Mesenchymal stem cell (in vitro differentiated cells and primary cell): Measurements from ENCODE around the gene MAPK8IP2.

ENCODE experiments used
- DNase-seq: peaks from one replicate; pipeline ENCODE4 v3.0.0-alpha.2; 2013
- H2AFZ ChIP-seq: one replicate; pipeline ENCODE4 v1.6.1; 2013; ENCODE audit warnings: low read depth, mild to moderate bottlenecking, control low read depth, inconsistent platforms, low read length, moderate library complexity
- H2AK5ac ChIP-seq: 2 replicates; pipeline ENCODE4 v1.6.1; 2013; ENCODE audit warnings: low read length, moderate library complexity, mild to moderate bottlenecking, inconsistent platforms; ENCODE audit not compliant: severe bottlenecking
- H2BK120ac ChIP-seq: one replicate; pipeline ENCODE4 v1.6.1; 2013; ENCODE audit warnings: low read depth, mild to moderate bottlenecking, inconsistent platforms, low read length, moderate library complexity
- H2BK12ac ChIP-seq, 2 experiments: one replicate each; pipeline ENCODE4 v1.6.1; 2013; ENCODE audit warnings: inconsistent platforms in 2 of 2, low read length in 2 of 2, mild to moderate bottlenecking in 2 of 2, moderate library complexity in 2 of 2, control low read depth in 1 of 2
- H2BK15ac ChIP-seq: one replicate; pipeline ENCODE4 v1.6.1; 2013; ENCODE audit warnings: mild to moderate bottlenecking, low read depth, inconsistent platforms; ENCODE audit not compliant: poor library complexity, severe bottlenecking
- H2BK5ac ChIP-seq: 2 replicates; pipeline ENCODE4 v1.6.1; 2013; ENCODE audit warnings: low read depth, mild to moderate bottlenecking, low read length, control low read depth, inconsistent platforms; ENCODE audit not compliant: poor library complexity, severe bottlenecking
- H3K14ac ChIP-seq, 2 experiments: one replicate each; pipeline ENCODE4 v1.6.1; 2013; ENCODE audit warnings: inconsistent platforms in 2 of 2, low read length in 2 of 2, control low read depth in 1 of 2, mild to moderate bottlenecking in 1 of 2, moderate library complexity in 1 of 2
- H3K18ac ChIP-seq, 2 experiments: one replicate each; pipeline ENCODE4 v1.6.1; 2013; ENCODE audit warnings: inconsistent platforms in 2 of 2, low read length in 2 of 2, control low read depth in 1 of 2, low read depth in 1 of 2, mild to moderate bottlenecking in 1 of 2
- H3K23ac ChIP-seq, 2 experiments: one replicate each; pipeline ENCODE4 v1.6.1; 2013; ENCODE audit warnings: inconsistent platforms in 2 of 2, low read length in 2 of 2, mild to moderate bottlenecking in 2 of 2, moderate library complexity in 2 of 2, control low read depth in 1 of 2
- H3K27ac ChIP-seq: 2 replicates; pipeline ENCODE4 v1.5.1; 2013; ENCODE audit warnings: mild to moderate bottlenecking, moderate library complexity, low read length, control low read depth, inconsistent platforms; ENCODE audit not compliant: poor library complexity, severe bottlenecking
- H3K27me3 ChIP-seq, 2 experiments: 2 replicates each; pipeline versions ENCODE4 v1.6.1 to v1.7.0; 2013; ENCODE audit warnings: low read length in 2 of 2, mild to moderate bottlenecking in 2 of 2, moderate library complexity in 2 of 2, control low read depth in 1 of 2, inconsistent platforms in 1 of 2; ENCODE audit not compliant: control insufficient read depth in 1 of 2, insufficient read depth in 1 of 2
- H3K36me3 ChIP-seq, 2 experiments: 2 replicates each; pipeline versions ENCODE4 v1.6.1 to v1.7.0; 2013; ENCODE audit warnings: low read length in 2 of 2, control low read depth in 1 of 2, inconsistent platforms in 1 of 2, low read depth in 1 of 2, mild to moderate bottlenecking in 1 of 2; ENCODE audit not compliant: insufficient read depth in 2 of 2, control insufficient read depth in 1 of 2
- H3K4ac ChIP-seq, 2 experiments: one replicate each; pipeline ENCODE4 v1.6.1; 2013; ENCODE audit warnings: inconsistent platforms in 2 of 2, low read length in 2 of 2, mild to moderate bottlenecking in 2 of 2, moderate library complexity in 2 of 2, control low read depth in 1 of 2, low read depth in 1 of 2
- H3K4me1 ChIP-seq: 2 replicates; pipeline ENCODE4 v1.6.1; 2013; ENCODE audit warnings: low read depth, low read length, control low read depth; ENCODE audit not compliant: control insufficient read depth, insufficient read depth
- H3K4me2 ChIP-seq: 2 replicates; pipeline ENCODE4 v1.6.1; 2013; ENCODE audit warnings: low read length, mild to moderate bottlenecking, inconsistent platforms; ENCODE audit not compliant: poor library complexity, severe bottlenecking
- H3K4me3 ChIP-seq, 2 experiments: 2 replicates each; pipeline versions ENCODE4 v1.5.1 to v1.7.0; 2013; ENCODE audit warnings: low read length in 2 of 2, mild to moderate bottlenecking in 2 of 2, control low read depth in 1 of 2, low read depth in 1 of 2; ENCODE audit not compliant: insufficient read depth in 1 of 2
- H3K79me1 ChIP-seq: replicated peaks from 2 replicates; pipeline ENCODE4 v1.6.1; 2013; ENCODE audit warnings: mild to moderate bottlenecking, control low read depth, low read length, inconsistent platforms; ENCODE audit not compliant: poor library complexity, severe bottlenecking
- H3K9ac ChIP-seq: 2 replicates; pipeline ENCODE4 v1.7.0; 2013; ENCODE audit warnings: mild to moderate bottlenecking, low read length, moderate library complexity
- H3K9me3 ChIP-seq: 2 replicates; pipeline ENCODE4 v1.7.0; 2013; ENCODE audit warnings: mild to moderate bottlenecking, low read length; ENCODE audit not compliant: control insufficient read depth
- H4K8ac ChIP-seq: one replicate; pipeline ENCODE4 v1.6.1; 2013; ENCODE audit warnings: inconsistent platforms, mild to moderate bottlenecking, low read length, moderate library complexity
- H4K91ac ChIP-seq: one replicate; pipeline ENCODE4 v1.6.1; 2013; ENCODE audit warnings: mild to moderate bottlenecking, low read length, inconsistent platforms

The MAPK8IP2 gene

DNA sequence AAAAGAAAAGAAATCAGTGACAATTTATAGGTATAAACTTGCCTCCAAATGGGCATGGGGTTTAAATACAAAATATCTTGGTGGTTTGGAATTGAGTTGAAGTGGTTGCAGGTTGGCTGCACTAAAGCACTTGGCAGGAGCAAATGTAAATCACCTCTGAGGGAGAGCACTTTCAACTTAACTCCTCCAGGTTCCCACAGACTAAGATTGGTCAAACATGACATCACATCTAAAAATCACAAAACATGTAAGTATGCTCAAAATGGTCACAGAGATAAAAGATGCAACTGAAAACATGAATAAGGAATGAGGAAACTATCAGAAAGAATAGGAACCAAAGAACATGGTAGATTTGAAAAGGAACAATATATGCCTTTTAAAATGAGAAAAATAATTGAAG, 59.7 kb downstream of the MAPK8IP2 start:
- Histone ChIP-seq H3K27me3 (peaks cover 0 to 3% of the 10 kb centered on the region in 2 experiments), H4K91ac (no peak overlapping the region), H3K36me3 (no peaks in the 10 kb centered on the region), H2BK15ac (no peak overlapping the region), H2AFZ (no peak overlapping the region), H4K8ac (no peak overlapping the region), H3K9ac (no peak overlapping the region), H2BK120ac (no peak overlapping the region), H3K79me1 (no peaks in the 10 kb centered on the region), H2BK12ac (no peak overlapping the region), H3K4me2 (no peak overlapping the region), H3K27ac (no peak overlapping the region), H3K18ac (no peak overlapping the region), H3K9me3 (no peaks in the 10 kb centered on the region), H3K23ac (no peak overlapping the region), H3K4me3 (no peak overlapping the region), H3K4me1 (peaks cover 9% of the 10 kb centered on the region), H2BK5ac (no peak overlapping the region), H3K4ac (no peak overlapping the region), H3K14ac (no peak overlapping the region), H2AK5ac (no peak overlapping the region)
- DNase-seq, result no peak
